Hepatic stellate cell (primary cell): ENCODE results near the gene KEAP1.
A peak's percentile ranks its signal among the peaks of the same experiment; 100 is the strongest.
"Not testable (repeated sequence)": the region's sequence is repeated elsewhere in the genome, so short reads cannot be mapped to it uniquely, and the experiment has no call there.

Source experiments
- DNase-seq: peaks from one replicate; pipeline ENCODE4 v3.0.0; 2011; ENCODE audit warnings: low spot score

Gene KEAP1

GRCh38 chr19:10497371-10497770, 5.8 kb downstream of the KEAP1 start:
- DNase-seq, result no peak

- no peak for DNase-seq
Measured at GRCh38 chr19:10491472-10492047, 11.6 kb downstream of the KEAP1 start.

GRCh38 chr19:10486551-10486950, 16.6 kb downstream of the KEAP1 start:
- DNase-seq, result no peak

GRCh38 chr19:10478903-10479384, 24.2 kb downstream of the KEAP1 start:
- peak; percentile 95 for DNase-seq

- DNase-seq, result no peak
Measured at GRCh38 chr19:10478476-10478875, 24.7 kb downstream of the KEAP1 start.

GRCh38 chr19:10474962-10475451, 28.1 kb downstream of the KEAP1 start:
- no peak for DNase-seq

- no peak for DNase-seq
Measured at GRCh38 chr19:10473192-10473591, 30.0 kb downstream of the KEAP1 start.

- DNase-seq, result no peak
Measured at GRCh38 chr19:10471909-10472308, 31.2 kb downstream of the KEAP1 start.

- no peak for DNase-seq
Measured at GRCh38 chr19:10468133-10468532, 35.0 kb downstream of the KEAP1 start.

GRCh38 chr19:10467104-10467706, 36.0 kb downstream of the KEAP1 start:
- no peak for DNase-seq

GRCh38 chr19:10464456-10464855, 38.7 kb downstream of the KEAP1 start:
- DNase-seq, result no peak

- DNase-seq, result no peak
Measured at GRCh38 chr19:10462557-10462956, 40.6 kb downstream of the KEAP1 start.

- DNase-seq, result not testable (repeated sequence)
Measured at GRCh38 chr19:10462042-10462441, 41.1 kb downstream of the KEAP1 start.

- peak; percentile 98 for DNase-seq
Measured at GRCh38 chr19:10461047-10461949, 41.9 kb downstream of the KEAP1 start.

- DNase-seq, result no peak
Measured at GRCh38 chr19:10460714-10461046, 42.5 kb downstream of the KEAP1 start.

- not testable (repeated sequence) for DNase-seq
Measured at GRCh38 chr19:10458733-10459132, 44.4 kb downstream of the KEAP1 start.

- DNase-seq, result no peak
Measured at GRCh38 chr19:10454267-10454666, 48.9 kb downstream of the KEAP1 start.

GRCh38 chr19:10453852-10454251, 49.3 kb downstream of the KEAP1 start:
- no peak for DNase-seq

- no peak for DNase-seq
Measured at GRCh38 chr19:10452726-10453618, 50.2 kb downstream of the KEAP1 start.

- no peak for DNase-seq
Measured at GRCh38 chr19:10450853-10451609, 52.1 kb downstream of the KEAP1 start.

GRCh38 chr19:10450191-10450852, 52.8 kb downstream of the KEAP1 start:
- DNase-seq, result no peak
